RWPE2 (cell line): Measurements from ENCODE around the gene FAM237A.
A peak's percentile ranks its signal among the peaks of the same experiment; 100 is the strongest.

ENCODE experiments used
- ATAC-seq: fragments of 200-7000 bp; cut with Tn5 transposase; 3 replicates; pipeline ENCODE4 v1.9.1; 2021; ENCODE audit warnings: low read depth
- DNase-seq: peaks from one replicate; pipeline ENCODE4 v3.0.0-alpha.2; 2020; ENCODE audit warnings: low spot score
- H3K27ac ChIP-seq: fragments of 450-650 bp; 2 replicates; pipeline ENCODE4 v1.5.1; 2017; ENCODE audit warnings: mild to moderate bottlenecking; ENCODE audit not compliant: poor library complexity, severe bottlenecking
- H3K27me3 ChIP-seq: fragments of 250-450 bp; sonication (Bioruptor Pico); 2 replicates; pipeline ENCODE4 v1.5.1; 2021; ENCODE audit warnings: mild to moderate bottlenecking, moderate library complexity; ENCODE audit not compliant: insufficient read depth, poor library complexity, severe bottlenecking
- H3K36me3 ChIP-seq: fragments of 250-450 bp; sonication (Bioruptor Pico); 2 replicates; pipeline ENCODE4 v1.5.1; 2020; ENCODE audit warnings: low read depth, mild to moderate bottlenecking, moderate library complexity
- H3K4me1 ChIP-seq: fragments of 250-450 bp; sonication (Bioruptor Pico); 2 replicates; pipeline ENCODE4 v1.5.1; 2021; ENCODE audit warnings: mild to moderate bottlenecking, moderate library complexity; ENCODE audit not compliant: insufficient read depth, poor library complexity, severe bottlenecking
- H3K4me3 ChIP-seq: fragments of 250-450 bp; sonication (Bioruptor Pico); 2 replicates; pipeline ENCODE4 v1.5.1; 2021; ENCODE audit warnings: mild to moderate bottlenecking, moderate library complexity; ENCODE audit not compliant: severe bottlenecking
- H3K9me3 ChIP-seq: fragments of 250-450 bp; sonication (Bioruptor Pico); 2 replicates; pipeline ENCODE4 v1.5.1; 2021; ENCODE audit warnings: mild to moderate bottlenecking, moderate library complexity; ENCODE audit not compliant: severe bottlenecking
- TF ChIP-seq, protein P1 (sequence below): fragments of 450-650 bp; IDR thresholded peaks from one replicate; pipeline ENCODE4 v1.5.1; 2017; ENCODE audit warnings: mild to moderate bottlenecking, moderate library complexity; ENCODE audit not compliant: poor library complexity, severe bottlenecking

Gene FAM237A

GRCh38 chr2:206642075-206643025, at the start of gene FAM237A:
Gene FAM237A (plus strand): TSS chr2:206642487. CDS start chr2:206644237, 1,750 bp downstream.
- H3K9me3 ChIP-seq, result no peaks in the 10 kb centered on the region
- DNase-seq, result no peak
- no peak within 1 kb of the TSS for H3K4me3 ChIP-seq

GRCh38 chr2:206597717-206598218, 44.5 kb upstream of the FAM237A start:
- ATAC-seq (no peak), DNase-seq (no peak)
- Histone ChIP-seq H3K9me3 (no peaks in the 10 kb centered on the region), H3K27ac (no peak overlapping the region), H3K4me1 (no peaks in the 10 kb centered on the region), H3K4me3 (no peak overlapping the region), H3K36me3 (no peaks in the 10 kb centered on the region), H3K27me3 (peaks cover 2% of the 10 kb centered on the region)
- TF ChIP-seq, protein P1, sequence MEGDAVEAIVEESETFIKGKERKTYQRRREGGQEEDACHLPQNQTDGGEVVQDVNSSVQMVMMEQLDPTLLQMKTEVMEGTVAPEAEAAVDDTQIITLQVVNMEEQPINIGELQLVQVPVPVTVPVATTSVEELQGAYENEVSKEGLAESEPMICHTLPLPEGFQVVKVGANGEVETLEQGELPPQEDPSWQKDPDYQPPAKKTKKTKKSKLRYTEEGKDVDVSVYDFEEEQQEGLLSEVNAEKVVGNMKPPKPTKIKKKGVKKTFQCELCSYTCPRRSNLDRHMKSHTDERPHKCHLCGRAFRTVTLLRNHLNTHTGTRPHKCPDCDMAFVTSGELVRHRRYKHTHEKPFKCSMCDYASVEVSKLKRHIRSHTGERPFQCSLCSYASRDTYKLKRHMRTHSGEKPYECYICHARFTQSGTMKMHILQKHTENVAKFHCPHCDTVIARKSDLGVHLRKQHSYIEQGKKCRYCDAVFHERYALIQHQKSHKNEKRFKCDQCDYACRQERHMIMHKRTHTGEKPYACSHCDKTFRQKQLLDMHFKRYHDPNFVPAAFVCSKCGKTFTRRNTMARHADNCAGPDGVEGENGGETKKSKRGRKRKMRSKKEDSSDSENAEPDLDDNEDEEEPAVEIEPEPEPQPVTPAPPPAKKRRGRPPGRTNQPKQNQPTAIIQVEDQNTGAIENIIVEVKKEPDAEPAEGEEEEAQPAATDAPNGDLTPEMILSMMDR, result no peak

More at GRCh38 chr2:206642075-206643025, at the start of gene FAM237A:
- Histone ChIP-seq H3K4me1 (no peaks in the 10 kb centered on the region), H3K27ac (no peak within 1 kb of the TSS), H3K27me3 (peaks cover 20% of the 10 kb centered on the region), H3K36me3 (no peaks in the 10 kb centered on the region)
- TF ChIP-seq, protein P1, result no peak
- ATAC-seq, result peak; percentile 66; the same call in 1 of the 3 replicates

DNA sequence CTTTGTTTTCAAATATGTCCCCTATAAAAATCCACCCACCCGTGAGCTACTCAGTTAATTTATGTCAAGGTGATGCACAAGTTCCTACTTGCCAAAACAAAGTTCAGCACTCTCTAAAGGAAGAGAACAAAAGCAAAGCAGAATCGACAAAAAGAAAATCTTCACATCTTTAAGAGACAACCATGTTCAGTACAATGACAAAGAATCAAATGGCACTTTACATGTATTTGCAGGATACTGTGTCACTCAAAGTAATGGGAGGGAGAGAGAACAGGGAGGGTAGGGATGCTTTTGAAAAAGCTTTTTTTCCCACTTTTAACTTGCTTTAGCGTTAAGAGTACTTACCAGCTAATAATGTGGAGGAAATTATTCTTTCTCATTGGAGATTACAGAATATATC, 39.0 kb upstream of the FAM237A start:
- Histone ChIP-seq H3K4me3 (no peak overlapping the region), H3K36me3 (no peaks in the 10 kb centered on the region), H3K9me3 (no peaks in the 10 kb centered on the region), H3K27me3 (peaks cover 3% of the 10 kb centered on the region), H3K27ac (no peak overlapping the region), H3K4me1 (no peaks in the 10 kb centered on the region)
- ATAC-seq, result no peak
- DNase-seq, result no peak
- TF ChIP-seq, protein P1, result no peak

DNA sequence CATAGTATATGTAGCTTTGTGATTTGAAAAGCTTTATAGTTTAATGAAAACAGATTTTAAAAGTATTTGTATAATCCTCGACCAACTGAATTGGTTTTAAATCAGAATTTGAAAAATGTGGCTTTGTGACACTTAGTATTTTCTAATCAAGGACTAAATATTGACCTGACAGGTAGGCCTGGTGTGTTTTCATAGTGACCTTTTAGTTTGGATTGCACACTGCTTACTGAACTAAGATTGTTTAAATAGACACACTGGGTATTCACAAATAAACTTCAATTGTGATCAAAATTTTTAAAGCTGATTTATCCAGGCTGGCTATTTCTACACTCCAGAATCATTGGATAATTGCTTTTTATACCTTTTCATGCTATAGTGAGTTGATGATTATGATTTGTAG, 31.8 kb upstream of the FAM237A start:
- Histone ChIP-seq H3K4me1 (no peaks in the 10 kb centered on the region), H3K36me3 (no peaks in the 10 kb centered on the region), H3K9me3 (no peaks in the 10 kb centered on the region), H3K4me3 (no peak overlapping the region), H3K27ac (no peak overlapping the region), H3K27me3 (no peaks in the 10 kb centered on the region)
- ATAC-seq (no peak), DNase-seq (no peak)
- TF ChIP-seq, protein P1, result no peak
